OCI-LY1 (cell line): ENCODE data around the gene EYS.

Experiments used
- CTCF ChIP-seq: fragments of 200-600 bp; sonication (generic), shearing (Covaris generic); IDR thresholded peaks from 2 replicates; pipeline ENCODE4 v1.5.1; 2017; ENCODE audit warnings: mild to moderate bottlenecking, antibody characterized with exemption, low read length, moderate library complexity, mixed read lengths
- EZH2 ChIP-seq: fragments of 200-600 bp; sonication (generic), shearing (Covaris generic); IDR thresholded peaks from 2 replicates; pipeline ENCODE4 v1.8.0; 2017; ENCODE audit warnings: borderline replicate concordance, mixed run types, mild to moderate bottlenecking, antibody characterized with exemption, low read length, moderate library complexity, mixed read lengths

DNA sequence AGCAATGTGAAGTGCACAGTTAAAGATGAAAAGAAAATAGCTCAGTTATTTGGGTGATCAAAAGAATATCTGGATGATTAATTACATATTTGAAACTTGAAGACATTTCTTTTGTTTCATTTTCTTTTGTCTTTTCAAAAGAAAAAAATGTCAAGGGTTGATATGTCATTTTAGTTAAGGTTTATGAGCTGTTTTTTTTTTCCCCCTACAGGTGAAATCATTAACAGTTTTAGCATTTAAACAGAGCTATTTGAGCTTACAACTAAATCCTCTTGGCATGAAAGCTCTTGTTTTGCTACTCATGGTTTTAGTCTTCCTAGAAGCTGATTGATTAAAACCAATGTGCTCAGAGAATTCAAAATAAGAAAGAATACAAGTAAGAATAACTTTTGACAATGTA is 1184.2 kb downstream of the EYS start:
- TF ChIP-seq CTCF (no peak), EZH2 (no peak)
